ENCODE data around the gene TPP2. TPM values are rescaled to one million over a fixed set of nuclear protein-coding genes. Genes with fewer than 3 reads are reported as not detected.

The TPP2 gene
- polyA plus RNA-seq, 6 donors from 2014 or later = 11.8 to 29.0 (median 27.1) TPM

DNA sequence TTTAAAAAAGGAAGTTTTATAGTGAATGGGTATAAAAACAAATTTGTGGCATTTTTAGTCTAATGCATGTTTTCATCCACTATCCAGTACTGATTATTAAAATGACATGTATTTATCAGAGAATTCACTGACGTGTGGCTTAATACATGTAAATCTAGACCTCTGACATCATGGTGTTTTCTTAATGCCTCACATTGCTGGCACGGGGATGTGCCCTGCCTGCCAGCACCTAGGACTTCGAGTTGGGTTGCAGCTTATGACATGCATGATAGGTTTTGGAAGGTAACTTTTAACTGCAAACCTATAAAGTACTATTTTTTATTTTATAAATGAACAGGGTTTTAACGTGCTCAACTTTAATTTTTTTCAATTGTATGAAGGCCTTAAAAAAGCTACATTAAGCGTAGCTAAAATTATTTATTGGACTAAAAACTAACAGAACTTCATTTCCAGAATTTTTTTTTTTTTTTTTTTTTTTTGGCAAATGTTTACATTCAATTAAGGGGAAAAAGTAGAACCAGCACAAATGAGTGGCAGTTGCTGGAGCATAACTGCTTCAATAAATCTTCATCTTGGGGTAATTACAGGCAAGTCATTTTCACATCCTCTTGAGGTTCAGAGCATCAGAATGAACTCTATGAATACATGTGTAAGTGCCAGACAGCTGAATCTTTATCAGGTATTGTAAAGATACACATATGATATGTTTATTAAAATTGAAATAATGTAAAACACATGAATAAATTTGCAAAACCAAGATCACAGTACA is 81.7 kb downstream of the TPP2 start:
- Mint-ChIP-seq H3K9me3 (peaks cover 0 to 8% (median 2%) of the 10 kb centered on the region in 7 donors), H3K27ac (peak overlapping the region in 2 of 6 donors; percentile 33 to 57), H3K4me1 (peaks cover 5 to 24% (median 22%) of the 10 kb centered on the region in 3 donors), H3K4me3 (no peak overlapping the region), H3K36me3 (peaks cover 12 to 21% of the 10 kb centered on the region in 2 donors), H3K27me3 (no peaks in the 10 kb centered on the region)
- no peak for DNase-seq
- ATAC-seq (ENCODE audit: low read depth in 2 of 2) = no peak

DNA sequence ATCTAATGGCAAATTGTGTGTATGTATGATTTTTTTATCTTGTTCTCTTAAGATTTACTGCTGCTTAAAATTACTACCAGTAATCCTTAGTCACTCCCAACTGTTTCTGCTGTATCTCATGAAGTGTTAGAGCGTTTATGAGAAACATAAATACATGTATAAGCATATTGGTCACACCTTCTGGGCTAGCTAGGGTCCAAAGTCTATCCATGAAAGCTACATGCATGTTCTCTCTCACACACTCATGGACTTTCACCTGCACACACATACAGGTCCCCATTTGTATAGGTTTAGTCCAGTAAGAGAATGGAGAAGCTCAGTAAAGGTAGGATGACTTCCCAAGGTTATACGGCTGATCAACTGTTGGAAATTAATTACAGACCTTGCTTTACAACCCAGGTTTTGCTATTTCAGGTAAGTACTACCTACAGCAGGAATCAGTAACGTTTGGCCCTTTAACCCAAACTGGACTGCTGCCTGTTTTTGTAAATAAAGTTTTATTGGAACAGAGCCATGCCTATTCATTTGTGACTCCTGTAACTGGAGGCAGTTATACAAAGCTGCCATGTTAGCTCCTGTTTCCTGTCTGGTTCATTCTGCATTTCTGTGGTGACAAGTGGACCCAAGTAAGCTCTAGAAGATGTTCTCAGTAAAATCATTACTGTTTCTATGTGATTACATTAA is 82.8 kb downstream of the TPP2 start:
- H3K27me3 Mint-ChIP-seq = no peaks in the 10 kb centered on the region
- DNase-seq (no peak), ATAC-seq (ENCODE audit: low read depth in 2 of 2) (no peak)
- peaks cover 0 to 8% (median 2%) of the 10 kb centered on the region in 7 donors for H3K9me3 Mint-ChIP-seq
- H3K4me1 Mint-ChIP-seq = peaks cover 5 to 24% (median 22%) of the 10 kb centered on the region in 3 donors
- H3K4me3 Mint-ChIP-seq = no peak overlapping the region
- H3K36me3 Mint-ChIP-seq = peaks cover 12 to 14% of the 10 kb centered on the region in 2 donors
- peak overlapping the region in 1 of 6 donors; percentile 70 for H3K27ac Mint-ChIP-seq

DNA sequence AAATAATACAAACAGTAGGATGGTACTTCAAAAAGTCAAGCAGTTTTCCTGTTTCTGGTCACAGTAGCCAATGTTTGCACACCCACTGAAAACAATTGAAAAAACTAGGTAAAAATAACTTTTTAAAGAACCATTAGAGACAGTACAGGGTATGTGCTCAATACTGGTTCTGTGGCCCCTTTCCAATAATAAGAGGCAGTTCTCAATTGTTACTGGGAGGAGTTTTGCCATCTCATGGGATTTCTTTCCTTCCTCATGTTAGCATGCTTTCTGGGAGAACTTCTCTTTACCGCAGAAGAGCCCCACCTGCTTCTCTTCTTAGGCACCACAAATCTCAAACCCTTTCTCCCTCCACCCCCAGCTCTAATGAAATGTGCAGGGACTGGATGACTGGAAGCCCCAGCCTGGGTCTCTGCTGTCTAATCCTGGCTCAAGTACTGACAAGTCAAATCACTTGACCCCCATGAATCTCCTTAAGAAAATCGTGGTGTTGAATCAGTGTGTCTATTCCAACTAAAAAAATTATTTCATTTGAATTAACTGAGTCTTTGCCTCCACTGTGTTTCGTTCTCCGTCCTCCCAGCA is 83.4 kb downstream of the TPP2 start:
- peaks cover 12 to 13% of the 10 kb centered on the region in 2 donors for H3K36me3 Mint-ChIP-seq
- no peaks in the 10 kb centered on the region for H3K27me3 Mint-ChIP-seq
- peaks cover 0 to 8% (median 2%) of the 10 kb centered on the region in 7 donors for H3K9me3 Mint-ChIP-seq
- peak overlapping the region in 5 of 6 donors; percentile 15 to 88 (median 71) for H3K27ac Mint-ChIP-seq
- peaks cover 5 to 24% (median 22%) of the 10 kb centered on the region in 3 donors for H3K4me1 Mint-ChIP-seq
- no peak for ATAC-seq (ENCODE audit: low read depth in 2 of 2)
- no peak for DNase-seq
- H3K4me3 Mint-ChIP-seq = no peak overlapping the region

- DNase-seq (peak; percentile 24), ATAC-seq (ENCODE audit: low read depth in 2 of 2) (peak; percentile 54 to 76)
- Mint-ChIP-seq H3K27ac (peak overlapping the region; percentile 10 to 88 (median 23)), H3K27me3 (no peaks in the 10 kb centered on the region), H3K4me1 (peaks cover 5 to 24% (median 22%) of the 10 kb centered on the region in 3 donors), H3K36me3 (peaks cover 12 to 13% of the 10 kb centered on the region in 2 donors), H3K9me3 (peaks cover 0 to 8% (median 2%) of the 10 kb centered on the region in 7 donors), H3K4me3 (peak overlapping the region in 2 of 8 donors; percentile 33 to 38)
Observed at GRCh38 chr13:102680842-102681740, 84.3 kb downstream of the TPP2 start.

- Mint-ChIP-seq H3K27ac (peak overlapping the region in 2 of 6 donors; percentile 37 to 61), H3K9me3 (peaks cover 0 to 8% (median 2%) of the 10 kb centered on the region in 7 donors), H3K36me3 (peaks cover 9 to 11% of the 10 kb centered on the region in 2 donors), H3K27me3 (no peaks in the 10 kb centered on the region), H3K4me3 (no peak overlapping the region), H3K4me1 (peaks cover 5 to 24% (median 22%) of the 10 kb centered on the region in 3 donors)
- DNase-seq (no peak), ATAC-seq (ENCODE audit: low read depth in 2 of 2) (no peak)
Observed at GRCh38 chr13:102682211-102682610, 85.4 kb downstream of the TPP2 start.

- H3K9me3 Mint-ChIP-seq = peaks cover 0 to 8% (median 2%) of the 10 kb centered on the region in 7 donors
- no peak overlapping the region for H3K4me3 Mint-ChIP-seq
- DNase-seq = no peak
- ATAC-seq (ENCODE audit: low read depth in 2 of 2) = no peak
- peaks cover 5 to 20% (median 19%) of the 10 kb centered on the region in 3 donors for H3K4me1 Mint-ChIP-seq
- H3K36me3 Mint-ChIP-seq = peaks cover 4 to 6% of the 10 kb centered on the region in 2 donors
- H3K27ac Mint-ChIP-seq = peak overlapping the region in 2 of 6 donors; percentile 1 to 61
- H3K27me3 Mint-ChIP-seq = no peaks in the 10 kb centered on the region
Observed at GRCh38 chr13:102682727-102683126, 85.9 kb downstream of the TPP2 start.

DNA sequence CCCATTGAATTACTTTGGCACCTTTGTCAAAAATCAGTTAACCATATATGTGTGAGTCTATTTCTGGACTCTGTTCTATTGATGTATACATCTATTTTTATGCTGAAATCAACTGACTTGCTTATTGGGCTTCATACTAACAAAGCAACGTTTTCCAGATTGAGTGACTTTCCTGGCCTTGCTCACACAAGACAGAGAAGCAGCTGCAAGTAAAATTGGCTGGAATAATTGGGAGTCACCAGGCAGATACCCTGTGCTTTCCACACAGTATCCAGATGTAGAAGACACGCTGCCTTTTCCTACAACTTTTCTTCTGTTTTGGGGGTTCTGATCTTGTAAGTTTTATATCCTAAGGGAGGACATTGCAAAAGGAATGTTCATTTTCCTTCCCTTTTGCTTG is 86.9 kb downstream of the TPP2 start:
- H3K36me3 Mint-ChIP-seq = peaks cover 0 to 4% of the 10 kb centered on the region in 2 donors
- no peak for ATAC-seq (ENCODE audit: low read depth in 2 of 2)
- DNase-seq = no peak

GRCh38 chr13:102686024-102686423 is 89.2 kb downstream of the TPP2 start:
- ATAC-seq (ENCODE audit: low read depth in 2 of 2) = no peak
- DNase-seq = no peak
- Mint-ChIP-seq H3K4me3 (no peak overlapping the region), H3K27ac (no peak overlapping the region), H3K36me3 (no peaks in the 10 kb centered on the region), H3K4me1 (peaks cover 0 to 8% (median 6%) of the 10 kb centered on the region in 3 donors), H3K27me3 (peaks cover 4 to 16% (median 6%) of the 10 kb centered on the region in 3 donors), H3K9me3 (peaks cover 0 to 8% (median 2%) of the 10 kb centered on the region in 7 donors)

More for the DNA sequence above, 86.9 kb downstream of the TPP2 start:
- Mint-ChIP-seq H3K4me1 (peaks cover 5 to 18% (median 16%) of the 10 kb centered on the region in 3 donors), H3K27ac (no peak overlapping the region), H3K9me3 (peaks cover 0 to 8% (median 2%) of the 10 kb centered on the region in 7 donors), H3K27me3 (peaks cover 0 to 4% (median 0%) of the 10 kb centered on the region in 3 donors), H3K4me3 (no peak overlapping the region)

GRCh38 chr13:102687520-102687919 is 90.7 kb downstream of the TPP2 start:
- Mint-ChIP-seq H3K4me1 (peaks cover 0 to 2% (median 0%) of the 10 kb centered on the region in 3 donors), H3K36me3 (no peaks in the 10 kb centered on the region), H3K27ac (no peak overlapping the region), H3K27me3 (peaks cover 12 to 29% (median 19%) of the 10 kb centered on the region in 3 donors), H3K4me3 (no peak overlapping the region), H3K9me3 (peaks cover 0 to 8% (median 0%) of the 10 kb centered on the region in 7 donors)
- no peak for DNase-seq
- ATAC-seq (ENCODE audit: low read depth in 2 of 2) = no peak

DNA sequence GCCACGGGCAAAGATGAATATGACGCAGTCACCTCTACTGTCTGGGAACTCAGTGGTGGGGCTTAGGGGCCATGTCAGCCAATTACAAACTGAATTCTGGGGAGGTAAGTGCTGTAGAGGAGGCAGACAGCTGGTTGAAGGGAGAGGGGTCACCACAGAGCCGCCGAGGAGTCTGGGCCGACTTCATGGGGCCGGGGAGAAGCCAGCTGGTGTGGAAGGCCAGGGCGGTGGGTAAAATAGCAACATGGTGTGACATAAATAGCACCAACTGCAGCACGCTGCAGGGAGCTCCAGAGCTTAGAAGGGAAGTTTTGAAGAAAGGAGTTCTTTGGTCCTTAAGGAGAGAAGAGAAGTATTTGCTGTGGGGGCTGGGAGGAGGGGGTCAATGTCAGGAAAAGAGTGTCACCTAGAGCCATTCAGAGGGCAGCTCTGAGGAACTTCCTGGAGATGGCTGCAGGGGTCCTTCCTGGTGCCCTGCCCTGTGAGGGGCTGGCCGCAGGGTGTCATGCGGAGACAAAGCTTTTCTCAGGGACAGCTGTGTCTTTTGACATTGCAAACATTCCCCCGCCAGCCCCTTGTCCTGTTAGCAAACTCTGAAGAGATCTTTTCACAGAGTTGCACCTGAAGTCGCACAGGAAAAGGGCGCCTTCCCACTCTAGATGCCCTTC is 91.7 kb downstream of the TPP2 start:
- DNase-seq = no peak
- Mint-ChIP-seq H3K27ac (no peak overlapping the region), H3K36me3 (no peaks in the 10 kb centered on the region), H3K27me3 (peaks cover 18 to 38% (median 28%) of the 10 kb centered on the region in 3 donors), H3K4me1 (no peaks in the 10 kb centered on the region), H3K4me3 (no peak overlapping the region), H3K9me3 (no peaks in the 10 kb centered on the region)
- no peak for ATAC-seq (ENCODE audit: low read depth in 2 of 2)

GRCh38 chr13:102690883-102691282 is 94.1 kb downstream of the TPP2 start:
- Mint-ChIP-seq H3K4me3 (no peak overlapping the region), H3K27ac (no peak overlapping the region), H3K9me3 (no peaks in the 10 kb centered on the region), H3K27me3 (peaks cover 21 to 55% (median 46%) of the 10 kb centered on the region in 3 donors), H3K36me3 (no peaks in the 10 kb centered on the region), H3K4me1 (no peaks in the 10 kb centered on the region)
- DNase-seq (no peak), ATAC-seq (ENCODE audit: low read depth in 2 of 2) (no peak)

- H3K4me3 Mint-ChIP-seq = no peak overlapping the region
- DNase-seq = no peak
- no peaks in the 10 kb centered on the region for H3K36me3 Mint-ChIP-seq
- ATAC-seq (ENCODE audit: low read depth in 2 of 2) = no peak
- peaks cover 21 to 62% (median 58%) of the 10 kb centered on the region in 3 donors for H3K27me3 Mint-ChIP-seq
- H3K9me3 Mint-ChIP-seq = peaks cover 0 to 3% (median 0%) of the 10 kb centered on the region in 7 donors
- no peak overlapping the region for H3K27ac Mint-ChIP-seq
- H3K4me1 Mint-ChIP-seq = no peaks in the 10 kb centered on the region
Observed at GRCh38 chr13:102692491-102692826, 95.7 kb downstream of the TPP2 start.
